ENCODE results near the gene PARD6B. TPM values are rescaled to one million over a fixed set of nuclear protein-coding genes. Genes with fewer than 3 reads are reported as not detected.

PARD6B gene
- polyA plus RNA-seq, 1 donor from 2014 or later = 5.9 TPM

DNA sequence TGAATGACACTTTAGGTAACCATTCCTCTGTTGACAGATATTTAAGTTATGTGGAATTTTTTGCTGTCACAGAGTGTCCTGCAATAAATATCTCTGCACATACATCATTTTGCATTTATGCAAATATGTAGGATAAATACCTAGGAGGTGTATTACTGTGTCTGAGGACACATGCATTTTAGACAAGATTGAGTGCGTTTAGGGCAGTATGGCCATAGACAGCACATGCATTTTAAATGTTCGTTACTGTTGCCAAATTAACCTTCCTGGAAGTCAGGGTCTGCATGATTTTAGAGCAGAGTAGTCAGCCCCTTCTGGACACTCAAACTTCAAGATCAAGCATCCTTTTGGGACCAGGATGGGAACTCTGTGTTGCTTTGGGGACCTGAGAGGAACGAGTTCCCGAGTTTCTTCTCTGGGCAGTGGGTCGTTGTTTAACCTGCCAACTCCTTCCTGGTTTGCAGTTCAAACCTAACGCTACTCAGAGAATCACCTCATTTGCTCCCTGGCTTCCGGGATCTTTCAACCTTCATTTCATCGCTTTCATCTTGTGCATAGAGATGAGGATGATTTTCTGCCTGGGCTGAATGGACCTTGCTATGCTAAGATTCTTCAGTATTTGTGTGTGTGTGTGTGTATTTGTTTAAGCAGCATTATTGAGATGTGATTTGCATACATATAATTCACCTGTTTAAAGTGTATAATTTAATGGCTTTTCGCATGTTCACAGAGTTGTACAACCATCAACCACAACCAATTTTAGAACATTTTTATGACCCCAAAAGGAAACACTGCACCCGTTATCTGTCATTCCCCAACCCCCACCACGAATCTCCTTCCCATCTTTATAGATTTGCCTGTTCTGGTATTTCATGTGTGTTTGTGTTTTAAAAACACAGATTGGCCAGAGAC is 73.3 kb downstream of the PARD6B start:
- H3K4me2 ChIP-seq (ENCODE audit: low read length) = no peak overlapping the region
- no peak overlapping the region for H3K9ac ChIP-seq (ENCODE audit: low read length)

DNA sequence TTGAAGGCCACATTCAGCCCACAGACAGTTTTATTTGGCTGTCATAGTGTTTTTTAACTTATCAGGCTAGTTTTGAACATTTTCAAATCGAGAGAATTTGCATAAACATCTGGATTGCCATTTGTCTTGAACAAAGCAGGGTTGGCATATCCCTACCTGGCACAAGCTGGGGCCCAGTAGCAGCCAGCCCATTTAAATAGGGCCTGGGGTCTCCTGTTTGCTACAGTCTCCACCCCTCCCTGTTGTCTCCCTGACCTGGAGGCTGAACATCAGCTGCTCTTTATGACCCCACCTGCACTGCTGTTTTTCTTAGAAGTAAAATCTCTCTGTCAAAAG is 73.9 kb downstream of the PARD6B start:
- no peak overlapping the region for H3K4me3 ChIP-seq (ENCODE audit: low read length)
- H3K4me2 ChIP-seq (ENCODE audit: low read length) = no peak overlapping the region
- no peaks in the 10 kb centered on the region for H3K79me2 ChIP-seq (replicated peaks; ENCODE audit: insufficient read depth, low read length)
- no peaks in the 10 kb centered on the region for H3K9me2 ChIP-seq (ENCODE audit: insufficient read depth, low read length)
- no peaks in the 10 kb centered on the region for H3K9me3 ChIP-seq (ENCODE audit: low read length)
- H3F3A ChIP-seq (ENCODE audit: insufficient read depth, low read length, poor library complexity, severe bottlenecking) = no peaks in the 10 kb centered on the region
- TF ChIP-seq, protein P1, sequence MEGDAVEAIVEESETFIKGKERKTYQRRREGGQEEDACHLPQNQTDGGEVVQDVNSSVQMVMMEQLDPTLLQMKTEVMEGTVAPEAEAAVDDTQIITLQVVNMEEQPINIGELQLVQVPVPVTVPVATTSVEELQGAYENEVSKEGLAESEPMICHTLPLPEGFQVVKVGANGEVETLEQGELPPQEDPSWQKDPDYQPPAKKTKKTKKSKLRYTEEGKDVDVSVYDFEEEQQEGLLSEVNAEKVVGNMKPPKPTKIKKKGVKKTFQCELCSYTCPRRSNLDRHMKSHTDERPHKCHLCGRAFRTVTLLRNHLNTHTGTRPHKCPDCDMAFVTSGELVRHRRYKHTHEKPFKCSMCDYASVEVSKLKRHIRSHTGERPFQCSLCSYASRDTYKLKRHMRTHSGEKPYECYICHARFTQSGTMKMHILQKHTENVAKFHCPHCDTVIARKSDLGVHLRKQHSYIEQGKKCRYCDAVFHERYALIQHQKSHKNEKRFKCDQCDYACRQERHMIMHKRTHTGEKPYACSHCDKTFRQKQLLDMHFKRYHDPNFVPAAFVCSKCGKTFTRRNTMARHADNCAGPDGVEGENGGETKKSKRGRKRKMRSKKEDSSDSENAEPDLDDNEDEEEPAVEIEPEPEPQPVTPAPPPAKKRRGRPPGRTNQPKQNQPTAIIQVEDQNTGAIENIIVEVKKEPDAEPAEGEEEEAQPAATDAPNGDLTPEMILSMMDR (IDR thresholded peaks at IDR 0.05; ENCODE audit: poor library complexity, severe bottlenecking) = no peak
- TF ChIP-seq EZH2 (IDR thresholded peaks at IDR 0.05; ENCODE audit: borderline replicate concordance, insufficient read depth, low read length, poor library complexity, severe bottlenecking) (no peak), POLR2AphosphoS5 (IDR thresholded peaks at IDR 0.05) (no peak), SMC3 (conservative IDR thresholded peaks at IDR 0.05; ENCODE audit: poor library complexity) (no peak), TAF1 (IDR thresholded peaks at IDR 0.05; ENCODE audit: low read depth) (no peak), EP300 (conservative IDR thresholded peaks at IDR 0.05; ENCODE audit: poor library complexity, severe bottlenecking) (no peak), RAD21 (conservative IDR thresholded peaks at IDR 0.05) (no peak), MXI1 (conservative IDR thresholded peaks at IDR 0.05; ENCODE audit: poor library complexity, severe bottlenecking) (no peak)
- TF ChIP-seq, protein P2, sequence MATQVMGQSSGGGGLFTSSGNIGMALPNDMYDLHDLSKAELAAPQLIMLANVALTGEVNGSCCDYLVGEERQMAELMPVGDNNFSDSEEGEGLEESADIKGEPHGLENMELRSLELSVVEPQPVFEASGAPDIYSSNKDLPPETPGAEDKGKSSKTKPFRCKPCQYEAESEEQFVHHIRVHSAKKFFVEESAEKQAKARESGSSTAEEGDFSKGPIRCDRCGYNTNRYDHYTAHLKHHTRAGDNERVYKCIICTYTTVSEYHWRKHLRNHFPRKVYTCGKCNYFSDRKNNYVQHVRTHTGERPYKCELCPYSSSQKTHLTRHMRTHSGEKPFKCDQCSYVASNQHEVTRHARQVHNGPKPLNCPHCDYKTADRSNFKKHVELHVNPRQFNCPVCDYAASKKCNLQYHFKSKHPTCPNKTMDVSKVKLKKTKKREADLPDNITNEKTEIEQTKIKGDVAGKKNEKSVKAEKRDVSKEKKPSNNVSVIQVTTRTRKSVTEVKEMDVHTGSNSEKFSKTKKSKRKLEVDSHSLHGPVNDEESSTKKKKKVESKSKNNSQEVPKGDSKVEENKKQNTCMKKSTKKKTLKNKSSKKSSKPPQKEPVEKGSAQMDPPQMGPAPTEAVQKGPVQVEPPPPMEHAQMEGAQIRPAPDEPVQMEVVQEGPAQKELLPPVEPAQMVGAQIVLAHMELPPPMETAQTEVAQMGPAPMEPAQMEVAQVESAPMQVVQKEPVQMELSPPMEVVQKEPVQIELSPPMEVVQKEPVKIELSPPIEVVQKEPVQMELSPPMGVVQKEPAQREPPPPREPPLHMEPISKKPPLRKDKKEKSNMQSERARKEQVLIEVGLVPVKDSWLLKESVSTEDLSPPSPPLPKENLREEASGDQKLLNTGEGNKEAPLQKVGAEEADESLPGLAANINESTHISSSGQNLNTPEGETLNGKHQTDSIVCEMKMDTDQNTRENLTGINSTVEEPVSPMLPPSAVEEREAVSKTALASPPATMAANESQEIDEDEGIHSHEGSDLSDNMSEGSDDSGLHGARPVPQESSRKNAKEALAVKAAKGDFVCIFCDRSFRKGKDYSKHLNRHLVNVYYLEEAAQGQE (IDR thresholded peaks at IDR 0.05; ENCODE audit: borderline replicate concordance) = no peak
- no peaks in the 10 kb centered on the region for H3K36me3 ChIP-seq (ENCODE audit: insufficient read depth, low read length)
- H2AFZ ChIP-seq (ENCODE audit: low read depth, low read length) = no peak overlapping the region
- H3K27ac ChIP-seq (ENCODE audit: low read length) = no peak overlapping the region
- H4K20me1 ChIP-seq (ENCODE audit: insufficient read depth) = no peaks in the 10 kb centered on the region
- no peaks in the 10 kb centered on the region for H3K27me3 ChIP-seq (ENCODE audit: insufficient read depth, low read depth, low read length)
- no peak overlapping the region for H3K9ac ChIP-seq (ENCODE audit: low read length)

More for the DNA sequence above, 73.3 kb downstream of the PARD6B start:
- no peak overlapping the region for H3K4me3 ChIP-seq (ENCODE audit: low read length)
- no peaks in the 10 kb centered on the region for H4K20me1 ChIP-seq (ENCODE audit: insufficient read depth)
- H3K9me2 ChIP-seq (ENCODE audit: insufficient read depth, low read length) = no peaks in the 10 kb centered on the region
- no peaks in the 10 kb centered on the region for H3K36me3 ChIP-seq (ENCODE audit: insufficient read depth, low read length)
- no peak overlapping the region for H2AFZ ChIP-seq (ENCODE audit: low read depth, low read length)
- no peaks in the 10 kb centered on the region for H3K79me2 ChIP-seq (replicated peaks; ENCODE audit: insufficient read depth, low read length)
- no peaks in the 10 kb centered on the region for H3K27me3 ChIP-seq (ENCODE audit: insufficient read depth, low read depth, low read length)
- no peak overlapping the region for H3K27ac ChIP-seq (ENCODE audit: low read length)
- no peaks in the 10 kb centered on the region for H3K9me3 ChIP-seq (ENCODE audit: low read length)
- H3F3A ChIP-seq (ENCODE audit: insufficient read depth, low read length, poor library complexity, severe bottlenecking) = no peaks in the 10 kb centered on the region
- TF ChIP-seq EZH2 (IDR thresholded peaks at IDR 0.05; ENCODE audit: borderline replicate concordance, insufficient read depth, low read length, poor library complexity, severe bottlenecking) = no peak
- TF ChIP-seq, protein P1 (IDR thresholded peaks at IDR 0.05; ENCODE audit: poor library complexity, severe bottlenecking) = no peak
- no peak for TF ChIP-seq EP300 (conservative IDR thresholded peaks at IDR 0.05; ENCODE audit: poor library complexity, severe bottlenecking)
- TF ChIP-seq TAF1 (IDR thresholded peaks at IDR 0.05; ENCODE audit: low read depth) = no peak
- TF ChIP-seq RAD21 (conservative IDR thresholded peaks at IDR 0.05) = no peak
- no peak for TF ChIP-seq POLR2AphosphoS5 (IDR thresholded peaks at IDR 0.05)
- TF ChIP-seq, protein P2 (IDR thresholded peaks at IDR 0.05; ENCODE audit: borderline replicate concordance) = no peak
- no peak for TF ChIP-seq SMC3 (conservative IDR thresholded peaks at IDR 0.05; ENCODE audit: poor library complexity)
- no peak for TF ChIP-seq MXI1 (conservative IDR thresholded peaks at IDR 0.05; ENCODE audit: poor library complexity, severe bottlenecking)

Data from neural cell (in vitro differentiated cells).